Brain pericyte (primary cell): ENCODE results near the gene ZNF264.
"Not testable (repeated sequence)": the region's sequence is repeated elsewhere in the genome, so short reads cannot be mapped to it uniquely, and the experiment has no call there.

Experiments
- DNase-seq: peaks from one replicate; pipeline ENCODE4 v3.0.0-alpha.2; 2012; ENCODE audit warnings: low read depth, low spot score

ZNF264 gene

GRCh38 chr19:57245066-57245465 lies 53.8 kb downstream of the ZNF264 start:
- DNase-seq = no peak

GRCh38 chr19:57245959-57246358 lies 54.7 kb downstream of the ZNF264 start:
- no peak for DNase-seq

- no peak for DNase-seq
Measured at GRCh38 chr19:57248646-57249045, 57.3 kb downstream of the ZNF264 start.

GRCh38 chr19:57249329-57249728 lies 58.0 kb downstream of the ZNF264 start:
- DNase-seq = no peak

DNA sequence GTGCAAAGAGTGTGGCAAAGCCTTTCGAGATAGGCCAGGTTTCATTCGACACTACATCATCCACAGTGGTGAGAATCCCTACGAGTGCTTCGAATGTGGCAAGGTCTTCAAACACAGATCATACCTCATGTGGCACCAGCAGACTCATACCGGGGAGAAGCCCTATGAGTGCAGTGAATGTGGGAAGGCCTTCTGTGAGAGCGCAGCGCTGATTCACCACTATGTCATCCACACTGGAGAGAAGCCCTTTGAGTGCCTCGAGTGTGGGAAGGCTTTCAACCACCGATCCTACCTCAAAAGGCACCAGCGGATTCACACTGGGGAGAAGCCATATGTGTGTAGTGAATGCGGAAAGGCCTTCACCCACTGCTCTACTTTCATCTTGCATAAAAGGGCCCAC lies 62.5 kb downstream of the ZNF264 start:
- DNase-seq = not testable (repeated sequence)

- DNase-seq = no peak
Measured at GRCh38 chr19:57262044-57262443, 70.7 kb downstream of the ZNF264 start.

- DNase-seq = no peak
Measured at GRCh38 chr19:57263244-57263741, 72.0 kb downstream of the ZNF264 start.

- no peak for DNase-seq
Measured at GRCh38 chr19:57267291-57267690, 76.0 kb downstream of the ZNF264 start.

DNA sequence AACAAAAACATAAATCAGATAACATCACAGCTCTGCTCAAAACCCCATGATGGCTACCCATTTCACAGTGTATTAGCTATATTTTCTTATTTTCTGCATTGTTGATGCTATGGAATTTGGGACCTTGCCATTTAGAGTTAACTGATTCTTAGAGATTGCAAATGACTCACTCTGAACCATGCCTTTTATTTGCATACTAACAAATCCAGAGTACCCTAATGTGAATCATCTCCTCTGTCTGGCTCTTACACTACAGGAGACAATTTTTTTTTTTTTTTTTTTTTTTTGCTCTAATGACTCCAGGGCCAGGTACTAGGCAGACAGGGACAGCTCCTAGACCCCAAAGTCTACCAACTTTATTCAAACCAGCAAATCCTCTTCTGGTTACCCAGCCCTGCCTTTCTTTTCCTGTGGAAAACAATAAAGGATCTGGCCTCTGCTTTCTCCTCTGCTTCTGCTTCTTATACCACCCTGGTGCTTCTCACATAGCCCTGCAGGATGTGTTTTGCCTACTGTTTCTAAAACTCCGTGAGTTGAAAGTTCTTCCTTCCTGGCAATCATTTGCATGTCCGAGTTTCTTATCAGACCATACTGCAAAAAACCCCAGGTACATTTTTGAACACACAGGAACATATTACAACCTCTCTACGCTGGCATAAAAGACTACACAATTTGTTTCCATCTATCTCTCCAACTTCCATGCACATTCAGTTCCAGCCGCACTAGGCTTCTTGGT lies 78.4 kb downstream of the ZNF264 start:
- no peak for DNase-seq

DNA sequence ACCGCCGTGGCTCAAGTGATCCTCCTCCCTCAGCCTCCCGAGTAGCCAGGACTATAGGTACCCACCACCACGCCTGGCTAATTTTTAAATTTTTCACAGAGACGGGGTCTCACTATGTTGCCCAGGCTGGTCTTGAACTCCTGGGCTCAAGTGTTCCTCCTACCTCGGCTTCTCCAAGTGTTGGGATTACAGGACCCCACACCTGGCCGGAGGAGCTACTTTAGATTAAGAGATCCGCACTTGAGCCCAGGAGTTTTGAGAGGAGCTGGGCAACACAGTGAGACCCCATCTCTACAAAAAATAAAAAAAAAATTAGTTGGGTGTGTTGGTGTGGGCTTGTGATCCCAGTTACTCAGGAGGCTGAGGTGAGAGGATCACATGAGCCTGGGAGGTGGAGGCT lies 80.0 kb downstream of the ZNF264 start:
- no peak for DNase-seq
